HG03060 (cell line): Measurements from ENCODE around the gene MTMR2.
"Not testable (repeated sequence)": the region's sequence is repeated elsewhere in the genome, so short reads cannot be mapped to it uniquely, and the experiment has no call there.

ENCODE experiments used
- ATAC-seq: cut with Tn5 transposase; IDR thresholded peaks from one replicate; pipeline ENCODE4 v1.9.1; 2021; ENCODE audit warnings: low read depth, moderate number of reproducible peaks; ENCODE audit not compliant: unreplicated experiment

MTMR2 gene

DNA sequence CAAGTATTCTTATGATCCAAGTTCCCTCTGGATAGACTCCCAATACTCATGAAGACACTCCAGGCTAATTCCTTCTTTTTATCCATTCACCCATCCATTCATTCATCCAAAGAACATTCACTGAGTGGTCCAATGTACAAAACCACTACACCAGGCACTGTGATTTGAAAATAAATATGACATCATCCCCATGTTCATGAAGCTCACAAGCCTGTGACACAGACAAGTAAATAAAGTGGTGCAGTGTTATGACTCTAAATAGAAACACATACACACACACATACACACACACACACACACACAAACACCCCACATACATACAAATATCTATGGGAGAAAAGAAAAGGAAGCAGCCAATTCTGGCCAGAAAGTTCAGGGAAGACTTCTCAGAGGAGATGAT is 35.5 kb downstream of the MTMR2 start:
- ATAC-seq = no peak

- ATAC-seq = no peak
These were observed 37.4 kb downstream of the MTMR2 start for GRCh38 chr11:95886462-95886861.

DNA sequence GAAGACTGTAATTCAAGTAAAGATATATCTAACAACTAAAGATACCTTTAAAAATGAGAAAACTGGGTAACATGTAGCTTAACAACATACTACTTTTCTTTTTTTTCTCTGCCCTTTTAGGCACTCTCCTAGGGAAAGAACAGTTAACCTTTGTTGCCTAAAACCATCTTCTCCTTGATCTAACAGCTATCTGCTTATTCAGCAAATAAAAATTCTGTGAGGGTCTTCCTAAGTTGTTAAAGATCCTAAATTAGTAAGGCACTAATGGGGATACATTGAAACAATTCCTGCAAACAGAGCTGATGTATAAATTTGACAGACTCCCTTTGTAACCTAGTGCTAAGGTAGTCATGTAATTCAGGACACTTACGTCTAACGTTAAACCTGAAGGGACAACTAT is 39.1 kb downstream of the MTMR2 start:
- ATAC-seq = no peak

DNA sequence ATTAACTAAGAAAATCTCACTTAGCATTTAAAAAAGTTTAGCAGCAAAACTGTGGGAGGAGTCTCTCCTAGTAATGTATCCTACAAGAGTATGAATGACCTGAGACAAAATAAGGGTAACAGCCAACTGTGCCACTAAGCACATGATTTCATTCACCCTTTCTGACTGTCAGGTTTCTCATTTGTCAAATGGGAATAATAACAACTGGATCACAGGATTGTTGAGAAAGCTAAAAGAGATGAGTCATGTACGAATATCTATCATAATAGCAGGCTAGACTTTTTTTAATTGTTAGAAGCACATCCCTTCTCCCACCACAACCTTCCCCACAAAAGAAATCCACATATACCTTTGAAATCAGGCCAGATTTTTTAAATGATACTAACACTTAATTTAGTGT is 39.5 kb downstream of the MTMR2 start:
- ATAC-seq = no peak

DNA sequence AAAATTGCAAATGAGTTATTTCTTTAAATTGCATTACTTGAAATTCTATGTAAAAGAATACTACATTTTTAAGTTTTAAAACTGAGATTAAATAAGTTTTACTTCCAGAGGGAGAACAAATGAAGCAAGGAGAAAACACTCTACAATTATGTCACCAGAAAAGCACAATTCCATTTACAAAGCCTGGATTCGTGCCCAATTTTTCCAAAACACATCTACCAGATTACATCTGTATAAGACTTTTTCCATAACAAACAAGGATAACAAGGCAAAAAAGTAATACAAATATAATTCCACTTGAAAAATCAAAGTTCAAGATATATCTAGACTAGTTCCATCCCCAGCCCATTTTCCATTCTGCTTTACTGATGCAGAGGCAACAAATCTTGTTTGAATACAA is 40.5 kb downstream of the MTMR2 start:
- no peak for ATAC-seq

DNA sequence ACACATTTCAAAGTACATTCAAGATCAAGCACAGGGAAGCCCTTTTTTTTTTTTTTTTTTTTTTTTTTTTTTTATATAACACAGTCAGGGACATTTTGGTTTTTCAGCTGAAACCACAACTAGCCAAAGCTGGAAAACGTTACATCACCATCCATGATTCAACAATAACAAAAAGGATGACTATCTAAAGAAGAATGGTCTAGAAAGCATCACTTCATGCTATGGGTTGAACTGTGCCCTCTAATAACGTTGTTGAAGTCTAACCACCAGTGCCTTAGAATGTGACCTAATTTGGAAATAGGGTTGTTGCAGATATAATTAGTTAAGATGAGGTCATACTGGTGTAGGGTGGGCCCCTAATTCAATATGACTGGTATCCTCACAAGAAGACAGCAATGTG is 46.6 kb downstream of the MTMR2 start:
- no peak for ATAC-seq

GRCh38 chr11:95870877-95871276 is 53.0 kb downstream of the MTMR2 start:
- ATAC-seq = not testable (repeated sequence)

- ATAC-seq = no peak
These were observed 56.8 kb downstream of the MTMR2 start for GRCh38 chr11:95867105-95867504.

DNA sequence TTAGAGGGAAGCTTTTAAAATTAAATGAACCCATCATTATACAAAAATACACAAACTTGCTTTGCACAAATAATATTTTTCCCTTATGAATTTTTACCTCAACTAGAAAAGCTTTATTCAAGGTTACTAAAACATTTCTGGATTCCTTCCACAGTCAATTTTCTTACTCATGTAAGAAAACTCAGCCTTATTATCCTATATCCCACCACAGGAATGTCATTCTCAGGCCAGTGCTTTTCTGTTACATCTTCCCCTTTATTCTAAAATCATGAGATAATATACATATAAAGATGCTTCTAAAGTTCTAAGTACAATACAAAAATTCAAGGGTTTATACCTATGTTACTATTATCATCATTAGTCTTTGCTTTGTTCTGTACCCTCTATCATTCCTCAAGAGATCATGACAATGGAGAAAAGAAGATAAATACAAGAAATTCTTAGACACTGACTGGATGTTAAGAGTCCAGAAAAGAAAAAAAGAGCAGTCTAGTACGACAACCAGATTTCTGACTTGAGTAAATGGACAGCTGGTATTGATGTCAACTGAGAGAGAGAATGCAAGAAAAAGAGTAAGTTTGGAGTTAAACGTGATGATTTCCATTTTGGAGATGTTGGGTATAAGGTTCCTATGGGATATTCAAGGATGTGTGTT is 60.3 kb downstream of the MTMR2 start:
- ATAC-seq = no peak

GRCh38 chr11:95860024-95860423 is 63.9 kb downstream of the MTMR2 start:
- ATAC-seq = not testable (repeated sequence)

GRCh38 chr11:95854362-95854761 is 69.5 kb downstream of the MTMR2 start:
- not testable (repeated sequence) for ATAC-seq

DNA sequence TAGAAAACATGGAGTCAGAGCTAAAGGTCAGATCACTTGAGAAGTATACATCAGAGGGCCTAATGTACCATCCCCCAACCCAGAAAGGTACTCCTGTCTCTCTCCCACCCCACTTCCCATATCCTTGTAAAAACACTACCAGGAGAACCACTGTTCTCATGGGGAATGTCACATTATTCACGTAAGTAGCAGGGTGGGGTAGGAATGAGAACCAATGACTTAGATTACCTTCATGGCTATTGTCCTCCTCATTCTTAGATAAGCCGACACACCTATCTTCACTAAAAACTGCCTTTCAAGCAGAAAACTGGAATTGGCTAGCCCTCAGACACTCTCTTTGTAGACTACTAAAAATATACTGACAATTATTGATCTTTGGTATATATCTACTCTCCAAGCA is 70.0 kb downstream of the MTMR2 start:
- no peak for ATAC-seq

GRCh38 chr11:95853138-95853537 is 70.8 kb downstream of the MTMR2 start:
- no peak for ATAC-seq

GRCh38 chr11:95850137-95850536 is 73.8 kb downstream of the MTMR2 start:
- no peak for ATAC-seq

DNA sequence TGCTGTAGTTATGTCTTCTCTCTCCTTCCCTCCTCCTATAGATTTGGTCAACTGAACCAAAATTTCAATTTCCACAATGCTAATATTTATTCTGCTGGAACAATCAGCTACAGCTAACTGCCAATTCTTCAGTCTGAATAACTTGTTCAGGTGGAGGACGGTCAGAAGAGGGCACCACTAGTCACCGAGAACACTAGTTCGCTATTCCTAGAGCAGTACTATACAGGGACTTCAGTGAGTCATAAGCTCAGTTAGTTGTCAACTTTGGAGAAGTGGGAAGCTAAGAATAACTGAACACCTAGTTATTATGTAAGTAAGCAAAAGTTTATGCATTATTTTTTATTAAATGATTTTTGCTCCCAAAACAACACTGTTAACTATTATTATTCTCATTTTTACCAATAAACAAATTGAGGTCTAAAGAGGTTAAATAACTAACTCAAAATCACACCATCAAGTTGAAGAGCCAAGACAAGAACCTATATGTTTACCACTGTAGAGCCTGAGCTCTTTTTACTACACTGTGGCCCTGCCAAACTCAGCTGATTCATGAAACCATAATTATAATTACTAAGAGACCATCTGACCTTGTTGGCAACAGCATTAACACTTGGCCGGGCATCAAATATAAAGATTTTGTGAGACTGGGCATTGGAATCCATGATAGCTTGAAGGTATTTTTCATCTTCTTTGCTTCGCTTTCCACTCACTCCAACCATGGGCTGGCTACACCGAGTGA is 74.7 kb downstream of the MTMR2 start:
- no peak for ATAC-seq

GRCh38 chr11:95845167-95845566 is 78.7 kb downstream of the MTMR2 start:
- ATAC-seq = no peak

DNA sequence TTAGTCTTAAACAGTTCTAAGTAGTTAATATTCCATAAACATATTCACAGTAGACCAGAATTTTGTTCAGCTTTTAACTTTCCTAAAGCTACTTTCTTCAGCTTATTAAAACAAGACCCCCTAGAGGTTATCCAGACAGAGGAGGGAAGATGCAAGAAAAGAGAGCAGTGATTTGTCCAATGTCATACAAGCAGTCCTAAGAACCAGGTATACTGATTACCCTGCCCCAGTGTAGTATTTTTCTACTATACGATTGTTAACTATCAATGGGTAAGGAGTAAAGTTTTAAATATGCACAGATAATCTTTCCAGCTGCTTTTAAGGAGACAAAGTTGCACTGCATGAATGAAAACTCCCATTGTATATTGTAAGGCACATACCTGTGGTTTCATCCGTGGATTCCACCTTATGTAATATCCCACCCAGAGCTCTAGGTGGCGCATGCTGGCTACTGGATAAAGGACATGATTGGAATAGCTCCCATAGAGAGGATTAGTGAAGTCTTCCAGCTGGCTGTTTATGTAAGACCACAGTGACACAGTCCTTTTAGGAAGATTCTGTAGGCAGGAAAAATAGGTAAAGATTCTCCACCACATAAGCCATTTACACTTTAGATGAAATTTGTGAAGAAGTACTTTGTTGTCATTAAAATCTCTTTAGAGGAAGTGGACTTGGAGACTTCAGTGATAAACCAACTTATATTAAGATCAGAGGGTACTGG is 88.0 kb downstream of the MTMR2 start:
- ATAC-seq = peak; percentile 65

DNA sequence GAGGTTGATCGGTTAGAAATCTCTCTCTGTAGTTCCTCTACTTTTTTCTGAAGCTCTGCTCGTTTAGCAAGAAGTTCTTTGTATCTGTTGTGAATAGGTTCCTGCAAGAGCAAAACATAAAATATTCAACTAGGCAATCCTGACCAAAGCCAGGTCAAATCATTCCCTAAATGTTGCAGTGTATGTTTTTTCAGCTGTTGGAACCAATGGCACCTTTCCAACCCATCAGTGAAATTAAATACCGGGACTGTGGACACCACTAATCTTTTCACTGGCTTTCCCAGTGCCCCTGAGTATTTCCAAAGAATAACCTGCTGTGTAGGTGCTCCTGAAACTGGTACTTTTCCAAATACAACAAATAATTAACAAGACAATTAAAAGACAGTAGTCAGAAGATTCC is 88.6 kb downstream of the MTMR2 start:
- no peak for ATAC-seq

- no peak for ATAC-seq
These were observed 90.5 kb downstream of the MTMR2 start for GRCh38 chr11:95833378-95833777.

DNA sequence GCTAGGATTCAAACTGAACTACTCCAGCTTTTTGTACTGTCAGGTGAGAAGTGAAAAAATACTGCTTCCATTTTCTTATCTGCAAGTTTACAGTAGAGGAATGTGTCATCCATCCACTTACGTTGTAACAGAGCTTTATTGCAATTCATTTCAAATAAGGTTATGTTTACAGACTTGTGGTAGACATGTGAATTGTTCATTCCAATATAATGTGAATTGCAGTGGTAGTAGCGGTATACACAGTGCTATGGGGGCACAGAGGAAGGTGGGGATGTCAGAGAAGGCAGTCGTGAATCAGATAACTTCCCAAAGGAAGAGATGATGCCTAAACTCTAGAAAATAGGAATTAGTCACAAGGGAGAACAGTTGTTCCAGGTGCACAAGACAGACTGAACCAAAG is 91.1 kb downstream of the MTMR2 start:
- ATAC-seq = no peak

DNA sequence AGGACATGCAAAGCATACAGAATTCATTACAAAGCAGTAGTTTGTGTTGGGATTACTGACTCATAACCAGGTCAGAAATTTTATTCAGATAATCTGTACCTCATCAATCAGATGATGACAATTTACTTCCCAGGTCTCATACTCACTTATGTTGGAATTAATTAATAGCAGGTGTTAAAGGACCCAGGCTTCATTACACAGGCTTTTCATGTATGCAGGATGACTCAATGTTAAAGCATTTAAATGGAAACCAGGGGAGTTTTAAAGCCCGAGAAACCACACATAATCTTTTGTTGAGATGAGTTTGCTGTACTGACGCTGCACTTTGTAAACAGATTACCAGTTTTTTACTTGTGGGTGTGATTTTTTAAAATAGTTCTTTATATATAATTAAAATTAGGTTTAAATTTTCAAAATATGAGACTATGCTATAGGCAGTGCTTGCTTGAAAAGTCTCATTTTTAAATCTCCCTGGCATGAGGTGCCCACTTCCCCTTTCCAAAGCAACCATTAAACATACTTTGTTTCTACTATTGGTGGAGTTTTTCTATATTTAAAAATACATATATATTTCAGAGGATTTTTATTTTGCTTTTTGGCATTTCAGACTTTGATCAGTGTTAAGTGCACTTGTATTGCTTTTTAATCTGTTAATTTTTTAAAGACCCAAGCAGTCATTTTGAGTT is 92.6 kb downstream of the MTMR2 start:
- no peak for ATAC-seq
